HG02623 (cell line): ENCODE measurements around the gene CSNK1G1.

Experiments
- ATAC-seq: cut with Tn5 transposase; IDR thresholded peaks from one replicate; pipeline ENCODE4 v1.9.1; 2021; ENCODE audit warnings: moderate library complexity; ENCODE audit not compliant: unreplicated experiment

The CSNK1G1 gene

DNA sequence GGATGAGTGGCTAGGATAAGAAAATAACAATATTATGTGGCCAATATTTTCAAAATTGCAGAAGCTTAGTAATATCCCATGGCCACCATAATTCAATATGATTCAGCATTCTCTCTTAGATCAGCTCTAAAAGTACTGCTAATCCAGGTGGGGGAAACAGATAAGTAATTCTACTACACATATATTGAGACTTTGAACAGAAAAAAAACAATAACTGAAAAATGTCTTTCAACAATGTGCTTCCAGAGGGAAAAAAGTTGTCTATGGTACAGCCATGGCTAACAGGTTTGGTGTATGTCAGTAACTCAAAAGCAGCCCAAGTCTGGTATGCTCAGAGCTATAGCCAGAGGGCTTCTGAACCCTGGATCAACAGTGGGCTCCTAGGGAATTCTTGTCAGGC, 150.8 kb downstream of the CSNK1G1 start:
- ATAC-seq, result no peak

- no peak for ATAC-seq
Observed at GRCh38 chr15:64197425-64197824, 158.5 kb downstream of the CSNK1G1 start.

GRCh38 chr15:64193971-64194370, 162.0 kb downstream of the CSNK1G1 start:
- ATAC-seq, result no peak

- ATAC-seq, result no peak
Observed at GRCh38 chr15:64191971-64192830, 163.8 kb downstream of the CSNK1G1 start.

DNA sequence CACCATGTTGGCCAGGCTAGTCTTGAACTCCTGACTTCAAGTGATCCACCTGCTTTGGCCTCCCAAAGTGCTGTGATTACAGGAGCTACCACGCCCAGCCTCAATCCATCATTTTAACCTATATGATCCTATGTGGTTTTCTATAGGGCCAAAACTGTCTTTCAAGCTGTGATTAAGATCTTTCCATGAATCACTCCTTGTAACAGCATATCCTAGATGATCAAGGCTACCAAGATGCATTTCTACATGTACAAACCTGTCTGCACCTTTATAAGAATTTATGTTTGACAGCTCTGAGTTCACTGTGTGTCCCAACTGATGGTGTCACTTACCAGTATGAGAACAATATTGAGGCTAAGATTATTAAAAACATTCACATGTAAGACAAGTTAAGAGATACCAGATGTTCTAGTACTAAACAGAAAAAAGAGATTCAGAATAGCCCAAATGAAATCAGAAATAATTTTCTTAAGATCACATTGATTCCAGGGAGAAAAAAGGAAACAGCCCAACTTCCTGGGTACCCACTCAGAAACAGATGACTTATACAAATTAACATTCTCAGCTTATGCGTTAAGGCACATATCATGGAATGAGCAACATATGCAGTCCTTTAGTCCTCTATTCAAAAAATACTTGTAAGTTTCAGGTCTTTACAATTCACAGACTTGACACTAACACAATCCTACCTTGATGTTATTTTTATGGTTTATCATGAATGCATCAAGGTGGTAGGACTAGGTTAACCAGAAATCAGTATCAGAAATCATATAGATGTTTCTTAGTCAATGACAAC, 168.4 kb downstream of the CSNK1G1 start:
- ATAC-seq, result no peak

DNA sequence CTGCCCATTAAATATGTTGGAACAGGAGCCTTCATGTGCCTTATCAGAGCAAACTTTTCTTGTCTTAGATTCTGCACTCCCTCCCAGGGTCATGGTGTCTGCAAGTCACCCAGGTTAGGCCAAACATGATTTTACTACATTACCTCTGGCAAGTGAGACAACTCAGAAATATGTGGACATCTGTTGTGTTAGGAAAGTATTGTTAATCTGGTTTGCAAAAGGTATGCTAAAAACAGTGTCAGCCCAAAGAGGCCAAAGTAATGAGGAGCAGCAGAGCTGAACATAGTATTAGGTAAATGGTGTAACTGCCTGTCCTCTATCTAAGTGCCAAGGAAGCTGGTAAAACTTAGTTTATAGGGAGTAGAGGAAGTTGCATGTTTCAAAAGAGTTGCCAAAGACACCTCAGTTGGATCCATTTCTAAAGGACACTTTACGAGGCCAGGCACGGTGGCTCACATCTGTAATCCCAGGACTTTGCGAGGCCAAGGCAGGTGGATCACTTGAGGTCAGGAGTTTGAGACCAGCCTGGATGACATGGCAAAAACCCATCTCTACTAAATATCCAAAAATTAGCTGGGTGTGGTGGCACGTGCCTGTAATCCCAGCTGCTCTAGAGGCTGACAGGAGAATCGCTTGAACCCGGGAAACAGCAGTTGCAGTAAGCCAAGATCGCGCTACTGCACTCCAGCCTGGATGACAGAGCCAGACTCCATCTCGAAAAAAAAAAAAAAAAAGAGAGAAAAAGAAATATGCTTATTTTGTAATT, 170.6 kb downstream of the CSNK1G1 start:
- ATAC-seq, result no peak

GRCh38 chr15:64182859-64183370, 173.1 kb downstream of the CSNK1G1 start:
- no peak for ATAC-seq

DNA sequence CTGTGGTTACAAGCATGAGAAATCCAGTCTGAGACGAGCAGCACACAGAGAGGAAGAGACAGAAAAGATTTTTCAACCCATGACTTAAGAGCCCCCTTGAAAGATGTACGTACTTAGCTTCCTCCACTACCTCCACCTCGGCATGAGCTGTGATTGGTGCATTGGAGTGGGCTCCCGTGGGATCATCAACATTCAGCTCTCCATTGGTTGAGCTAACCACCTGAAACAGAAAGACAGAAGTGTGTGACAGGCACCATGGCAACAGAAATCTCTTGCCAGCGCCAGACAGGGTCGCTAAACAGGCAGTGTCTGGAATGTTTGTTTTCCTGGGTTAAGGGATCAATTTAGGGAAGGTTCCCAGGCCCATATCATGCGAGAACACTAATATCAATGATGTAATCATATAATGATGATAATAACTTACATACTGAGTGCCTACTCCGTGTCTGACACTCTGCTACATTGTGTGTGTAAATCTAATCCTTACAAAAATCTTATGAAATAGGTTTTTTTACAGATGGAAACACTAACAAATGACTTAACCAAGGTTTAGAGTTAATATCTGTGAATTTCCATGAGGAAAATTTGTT, 175.6 kb downstream of the CSNK1G1 start:
- no peak for ATAC-seq

DNA sequence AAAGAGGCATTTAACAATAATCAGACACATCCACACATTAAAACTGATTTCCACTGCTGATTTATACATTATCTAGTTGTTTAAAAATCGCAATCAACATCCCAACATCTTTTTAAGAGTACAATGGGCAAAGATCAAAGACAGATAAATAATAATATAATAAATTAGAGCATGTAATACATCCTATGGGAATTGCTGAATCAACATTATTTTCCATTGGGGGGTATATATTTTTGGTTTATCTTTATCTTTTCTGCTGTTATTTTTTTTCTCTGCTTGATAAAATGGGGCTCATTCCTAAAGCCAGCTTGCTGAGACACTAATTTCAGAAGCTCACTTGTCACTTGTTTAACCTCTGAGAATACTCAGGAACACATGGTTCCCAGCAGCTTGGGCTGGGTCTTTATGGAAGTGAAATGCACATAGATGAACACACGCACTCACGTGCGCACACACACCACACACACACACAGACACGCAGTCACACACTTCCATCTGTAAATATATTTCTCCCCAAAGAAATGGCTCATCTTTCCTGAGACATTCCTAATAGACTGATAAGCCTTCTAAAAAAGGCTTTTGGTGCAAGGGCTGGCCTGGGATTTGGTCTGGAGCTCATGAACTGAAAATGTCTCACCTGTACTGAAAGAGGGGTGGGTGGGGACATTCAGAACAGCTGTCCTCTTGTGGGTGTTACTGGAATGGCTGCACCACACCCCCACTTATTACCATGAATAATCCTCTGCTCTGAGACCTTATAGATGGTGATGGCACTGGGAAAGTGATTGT, 189.7 kb downstream of the CSNK1G1 start:
- no peak for ATAC-seq

- ATAC-seq, result no peak
Observed at GRCh38 chr15:64164436-64164835, 191.5 kb downstream of the CSNK1G1 start.

DNA sequence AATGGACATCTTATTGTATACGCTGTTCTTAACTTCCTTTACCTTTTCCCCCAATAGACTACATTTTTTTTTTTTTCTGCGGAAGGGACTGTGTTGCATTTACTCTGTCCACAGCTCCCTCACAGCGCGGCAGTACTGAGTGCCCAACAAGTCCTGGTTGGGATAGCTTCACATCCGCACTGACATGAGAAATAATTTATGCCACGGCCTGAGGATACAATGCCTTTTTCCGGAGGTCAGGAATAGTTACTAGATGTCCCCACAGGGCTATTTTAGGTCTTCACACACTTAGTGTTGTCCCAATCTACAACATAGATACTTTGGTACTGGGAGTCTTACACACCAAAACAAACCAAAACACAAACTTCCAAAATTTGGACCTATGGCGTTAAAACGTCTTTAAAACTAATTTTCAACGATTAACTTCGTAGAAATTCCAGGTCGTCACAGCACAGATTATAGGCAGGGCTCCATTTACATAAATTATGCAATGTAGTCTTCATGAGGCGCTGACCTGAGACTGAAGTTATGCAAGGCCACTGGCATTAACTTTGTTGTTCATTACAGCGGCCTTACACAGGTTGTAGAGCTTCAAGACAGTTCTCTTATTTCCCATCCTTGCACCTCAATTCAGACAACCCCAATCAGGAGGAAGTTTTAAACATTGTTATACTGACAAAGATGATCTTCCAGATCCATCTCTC, 192.2 kb downstream of the CSNK1G1 start:
- no peak for ATAC-seq

GRCh38 chr15:64162869-64163658, 192.9 kb downstream of the CSNK1G1 start, which contains the start of gene PPIB:
PPIB (minus strand) TSS chr15:64163022; CDS start chr15:64162986, 36 bp downstream.
- ATAC-seq, result peak; percentile 92

DNA sequence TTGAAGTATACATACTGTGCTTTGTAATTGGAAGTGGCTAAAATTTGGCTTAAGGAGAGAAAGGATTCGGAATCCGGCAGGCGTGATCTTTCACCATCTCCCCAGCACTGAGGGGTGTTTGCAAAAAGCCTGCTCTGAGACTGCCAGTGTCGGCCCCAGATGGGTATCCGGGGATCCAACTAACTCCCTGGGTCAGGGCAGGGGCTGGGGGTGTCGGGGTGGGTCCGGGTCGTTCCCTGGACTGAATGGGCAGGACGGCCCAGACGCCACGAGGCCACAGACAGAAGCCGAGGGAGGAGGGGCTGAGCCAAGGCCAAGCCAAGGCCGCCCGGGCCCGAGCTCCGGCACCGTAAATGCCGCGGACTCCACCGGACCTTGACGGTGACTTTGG, 193.5 kb downstream of the CSNK1G1 start:
- ATAC-seq, result peak; percentile 15

- no peak for ATAC-seq
Observed at GRCh38 chr15:64161688-64162477, 194.1 kb downstream of the CSNK1G1 start.

GRCh38 chr15:64158363-64159134, 197.4 kb downstream of the CSNK1G1 start:
- ATAC-seq, result no peak

DNA sequence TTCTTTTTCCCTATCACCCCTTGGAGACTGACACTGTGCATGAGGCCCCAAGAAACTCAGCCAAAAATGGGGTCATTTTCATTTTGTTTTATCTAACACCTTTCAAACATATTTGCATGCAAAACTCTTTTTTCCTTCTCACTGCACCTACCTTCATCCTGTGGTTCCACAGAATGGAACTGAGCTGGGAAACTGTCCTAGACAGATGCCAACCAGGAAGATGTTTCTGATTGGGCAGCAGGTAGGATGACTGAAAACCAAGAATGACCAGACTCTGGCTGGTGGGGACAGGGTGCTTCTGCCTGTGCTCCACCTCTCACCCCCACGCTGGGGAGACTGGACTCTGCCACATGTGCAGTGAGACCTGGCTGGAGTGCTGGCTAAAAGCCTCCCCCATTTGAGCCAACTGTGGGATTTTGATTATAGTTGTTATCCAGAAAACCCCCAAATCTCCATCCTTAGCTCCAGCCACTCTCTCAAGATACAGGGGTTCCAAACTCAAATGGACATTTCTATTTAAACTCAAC, 198.3 kb downstream of the CSNK1G1 start:
- ATAC-seq, result no peak
